T-helper 2 cell treated with Interferon-gamma antibody and Interleukin-4, amounts not matched to agents 100 ng/mL and 5 ng/mL, for 36 hours (primary cell): ENCODE results near the gene MED12. TPM values are rescaled to one million over a fixed set of nuclear protein-coding genes. Genes with fewer than 3 reads are reported as not detected.

Source experiments
- intact Hi-C: fragments of 100-400 bp; cut with micrococcal nuclease; formaldehyde crosslinking; loops from one replicate; pipeline ENCODE4 v1.15.1; 2023
- total RNA-seq: library from RNA; stranded (reverse); gene quantifications from 2 replicates; pipeline ENCODE4 v1.2.3, GENCODE V29; 2022

Gene MED12
- total RNA-seq, 1 donor from 2014 or later = 63.0 TPM

GRCh38 chrX:71184803-71185495 is 66.6 kb downstream of the MED12 start:
- intact Hi-C loops = loop anchor here (5.0 to 10.0 kb wide), 3 partner anchors 97 to 730 kb away; partner anchors contain the start of genes NONO and OGT

DNA sequence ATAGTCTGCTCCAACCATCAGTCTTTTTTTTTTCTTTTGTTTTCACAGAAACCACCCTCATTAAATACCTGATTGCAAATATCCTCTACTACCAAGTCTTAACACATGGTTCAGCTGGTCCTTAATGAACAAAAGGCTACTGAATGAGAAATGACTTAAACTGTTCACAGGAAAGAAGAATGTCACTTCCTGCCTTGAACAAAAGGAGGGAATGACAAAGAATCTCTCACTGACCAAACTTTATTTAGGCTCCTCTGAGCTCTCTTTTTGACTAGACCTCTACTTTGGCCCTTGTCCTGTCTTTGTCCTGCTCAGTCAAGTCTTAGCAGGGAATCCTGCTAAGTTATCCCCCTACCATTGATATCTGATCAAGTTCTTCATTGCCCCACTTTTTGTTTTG is 72.9 kb downstream of the MED12 start:
- intact Hi-C loops = no loop called here

Other genes with a start within 250 kb of the MED12 start
- gene TEX11, start 209.9 kb upstream of the MED12 start, total RNA-seq = not detected in 2 replicates
- gene SLC7A3, start 187.5 kb upstream of the MED12 start, total RNA-seq = not detected in 2 replicates
- 46.2 and 48.2 TPM in 2 replicates for gene SNX12, start 50.3 kb upstream of the MED12 start, total RNA-seq
- 8.4 and 10.3 TPM in 2 replicates for gene FOXO4, start 22.7 kb upstream of the MED12 start, total RNA-seq
- gene CXorf65, start 11.9 kb upstream of the MED12 start, total RNA-seq = 21.1 and 24.6 TPM in 2 replicates
- 502 and 503 TPM in 2 replicates for gene IL2RG, start 7.0 kb upstream of the MED12 start, total RNA-seq
- gene NLGN3, start 26.2 kb downstream of the MED12 start, total RNA-seq = 1.3 TPM in 2 replicates
- 0.39 TPM in 1 of 2 replicates, not detected in the other for gene GJB1, start 104.6 kb downstream of the MED12 start, total RNA-seq
- 20.9 and 21.8 TPM in 2 replicates for gene ZMYM3, start 135.5 kb downstream of the MED12 start, total RNA-seq
- 510 and 529 TPM in 2 replicates for gene NONO, start 165.0 kb downstream of the MED12 start, total RNA-seq
- gene ITGB1BP2, start 183.2 kb downstream of the MED12 start, total RNA-seq = 5.6 and 7.8 TPM in 2 replicates
- 43.3 and 45.5 TPM in 2 replicates for gene TAF1, start 247.8 kb downstream of the MED12 start, total RNA-seq